Activated naive CD8-positive, alpha-beta T cell treated with anti-CD3 and anti-CD28 coated beads, Interleukin-2, amount 50 U/mL, for 24 hours (primary cell): ENCODE measurements around the gene ACP2.

Experiments
- ATAC-seq: fragments of 150-1000 bp; cut with Tn5 transposase; one replicate; pipeline ENCODE4 v1.10.0; 2021
- DNase-seq: peaks from one replicate; pipeline ENCODE4 v3.0.0; 2021
- H3K27ac Mint-ChIP-seq: one replicate; pipeline ENCODE4 v1.8.0; 2021; ENCODE audit warnings: mild to moderate bottlenecking, mixed read lengths
- H3K27me3 Mint-ChIP-seq: one replicate; pipeline ENCODE4 v1.8.0; 2021; ENCODE audit warnings: mixed read lengths
- H3K36me3 Mint-ChIP-seq: one replicate; pipeline ENCODE4 v1.8.0; 2021; ENCODE audit warnings: low read depth, mixed read lengths
- H3K4me1 Mint-ChIP-seq: one replicate; pipeline ENCODE4 v1.8.0; 2021; ENCODE audit warnings: mixed read lengths
- H3K4me3 Mint-ChIP-seq: one replicate; pipeline ENCODE4 v1.8.0; 2021; ENCODE audit warnings: mild to moderate bottlenecking, moderate library complexity, mixed read lengths
- H3K9me3 Mint-ChIP-seq: one replicate; pipeline ENCODE4 v1.8.0; 2021; ENCODE audit warnings: mixed read lengths

Gene ACP2

GRCh38 chr11:47248664-47249377 is at the start of gene ACP2:
ACP2 (minus strand) TSS chr11:47248814; CDS start chr11:47248789, 25 bp downstream.
- Mint-ChIP-seq H3K4me1 (peaks cover 22% of the 10 kb centered on the region), H3K27ac (peak within 1 kb of the TSS; percentile 93), H3K36me3 (peaks cover 8% of the 10 kb centered on the region), H3K9me3 (no peaks in the 10 kb centered on the region), H3K27me3 (no peaks in the 10 kb centered on the region), H3K4me3 (peak within 1 kb of the TSS; percentile 90)
- DNase-seq: peak; percentile 86
- ATAC-seq: peak; percentile 96

GRCh38 chr11:47296045-47296444 is 47.4 kb upstream of the ACP2 start:
- H3K36me3 Mint-ChIP-seq: peaks cover 66% of the 10 kb centered on the region
- peaks cover 2% of the 10 kb centered on the region for H3K4me1 Mint-ChIP-seq
- H3K4me3 Mint-ChIP-seq: no peak overlapping the region
- DNase-seq (no peak), ATAC-seq (no peak)
- no peaks in the 10 kb centered on the region for H3K27me3 Mint-ChIP-seq
- peak overlapping the region; percentile 25 for H3K27ac Mint-ChIP-seq
- H3K9me3 Mint-ChIP-seq: no peaks in the 10 kb centered on the region

- no peaks in the 10 kb centered on the region for H3K27me3 Mint-ChIP-seq
- H3K36me3 Mint-ChIP-seq: peaks cover 67% of the 10 kb centered on the region
- no peaks in the 10 kb centered on the region for H3K9me3 Mint-ChIP-seq
- peak overlapping the region; percentile 25 for H3K27ac Mint-ChIP-seq
- H3K4me1 Mint-ChIP-seq: no peaks in the 10 kb centered on the region
- H3K4me3 Mint-ChIP-seq: no peak overlapping the region
- ATAC-seq (no peak), DNase-seq (no peak)
Measured at GRCh38 chr11:47295385-47295784, 46.8 kb upstream of the ACP2 start.

GRCh38 chr11:47289856-47290255 is 41.2 kb upstream of the ACP2 start:
- no peak overlapping the region for H3K4me3 Mint-ChIP-seq
- no peak for DNase-seq
- H3K36me3 Mint-ChIP-seq: peaks cover 65% of the 10 kb centered on the region
- ATAC-seq: no peak
- no peaks in the 10 kb centered on the region for H3K9me3 Mint-ChIP-seq
- H3K4me1 Mint-ChIP-seq: no peaks in the 10 kb centered on the region
- no peak overlapping the region for H3K27ac Mint-ChIP-seq
- H3K27me3 Mint-ChIP-seq: no peaks in the 10 kb centered on the region

- DNase-seq (no peak), ATAC-seq (no peak)
- Mint-ChIP-seq H3K4me1 (no peaks in the 10 kb centered on the region), H3K27me3 (no peaks in the 10 kb centered on the region), H3K4me3 (no peak overlapping the region), H3K9me3 (no peaks in the 10 kb centered on the region), H3K27ac (no peak overlapping the region), H3K36me3 (peaks cover 67% of the 10 kb centered on the region)
Measured at GRCh38 chr11:47288066-47288465, 39.5 kb upstream of the ACP2 start.

GRCh38 chr11:47285969-47286770 is 37.6 kb upstream of the ACP2 start:
- H3K27me3 Mint-ChIP-seq: no peaks in the 10 kb centered on the region
- no peak overlapping the region for H3K4me3 Mint-ChIP-seq
- no peaks in the 10 kb centered on the region for H3K9me3 Mint-ChIP-seq
- peaks cover 58% of the 10 kb centered on the region for H3K36me3 Mint-ChIP-seq
- no peak for ATAC-seq
- no peak for DNase-seq
- H3K27ac Mint-ChIP-seq: no peak overlapping the region
- H3K4me1 Mint-ChIP-seq: no peaks in the 10 kb centered on the region

GRCh38 chr11:47284151-47284550 is 35.5 kb upstream of the ACP2 start:
- ATAC-seq (no peak), DNase-seq (no peak)
- no peaks in the 10 kb centered on the region for H3K27me3 Mint-ChIP-seq
- H3K4me1 Mint-ChIP-seq: no peaks in the 10 kb centered on the region
- H3K27ac Mint-ChIP-seq: no peak overlapping the region
- H3K9me3 Mint-ChIP-seq: no peaks in the 10 kb centered on the region
- H3K36me3 Mint-ChIP-seq: peaks cover 45% of the 10 kb centered on the region
- H3K4me3 Mint-ChIP-seq: no peak overlapping the region

GRCh38 chr11:47282462-47282861 is 33.8 kb upstream of the ACP2 start:
- no peak for DNase-seq
- H3K27ac Mint-ChIP-seq: no peak overlapping the region
- peaks cover 43% of the 10 kb centered on the region for H3K36me3 Mint-ChIP-seq
- H3K27me3 Mint-ChIP-seq: no peaks in the 10 kb centered on the region
- H3K9me3 Mint-ChIP-seq: no peaks in the 10 kb centered on the region
- ATAC-seq: no peak
- H3K4me1 Mint-ChIP-seq: no peaks in the 10 kb centered on the region
- no peak overlapping the region for H3K4me3 Mint-ChIP-seq

- Mint-ChIP-seq H3K36me3 (peaks cover 49% of the 10 kb centered on the region), H3K27me3 (no peaks in the 10 kb centered on the region), H3K4me3 (no peak overlapping the region), H3K9me3 (no peaks in the 10 kb centered on the region), H3K4me1 (no peaks in the 10 kb centered on the region), H3K27ac (no peak overlapping the region)
- no peak for DNase-seq
- ATAC-seq: no peak
Measured at GRCh38 chr11:47280860-47281259, 32.2 kb upstream of the ACP2 start.

- Mint-ChIP-seq H3K27ac (no peak overlapping the region), H3K4me3 (no peak overlapping the region), H3K36me3 (peaks cover 44% of the 10 kb centered on the region), H3K9me3 (no peaks in the 10 kb centered on the region), H3K27me3 (no peaks in the 10 kb centered on the region), H3K4me1 (no peaks in the 10 kb centered on the region)
- DNase-seq (no peak), ATAC-seq (no peak)
Measured at GRCh38 chr11:47280099-47280498, 31.5 kb upstream of the ACP2 start.

GRCh38 chr11:47278769-47279168 is 30.2 kb upstream of the ACP2 start:
- no peak for ATAC-seq
- no peak for DNase-seq
- H3K36me3 Mint-ChIP-seq: peaks cover 46% of the 10 kb centered on the region

GRCh38 chr11:47278058-47278457 is 29.4 kb upstream of the ACP2 start:
- Mint-ChIP-seq H3K27ac (no peak overlapping the region), H3K27me3 (no peaks in the 10 kb centered on the region), H3K4me1 (peaks cover 7% of the 10 kb centered on the region), H3K9me3 (no peaks in the 10 kb centered on the region), H3K4me3 (no peak overlapping the region), H3K36me3 (peaks cover 49% of the 10 kb centered on the region)
- no peak for DNase-seq
- ATAC-seq: no peak

More at GRCh38 chr11:47278769-47279168, 30.2 kb upstream of the ACP2 start:
- H3K4me1 Mint-ChIP-seq: peaks cover 4% of the 10 kb centered on the region
- H3K4me3 Mint-ChIP-seq: no peak overlapping the region
- no peaks in the 10 kb centered on the region for H3K9me3 Mint-ChIP-seq
- H3K27ac Mint-ChIP-seq: no peak overlapping the region
- no peaks in the 10 kb centered on the region for H3K27me3 Mint-ChIP-seq

GRCh38 chr11:47276923-47277322 is 28.3 kb upstream of the ACP2 start:
- H3K4me3 Mint-ChIP-seq: no peak overlapping the region
- no peak overlapping the region for H3K27ac Mint-ChIP-seq
- no peaks in the 10 kb centered on the region for H3K9me3 Mint-ChIP-seq
- no peak for ATAC-seq
- H3K36me3 Mint-ChIP-seq: peaks cover 46% of the 10 kb centered on the region
- H3K4me1 Mint-ChIP-seq: peaks cover 18% of the 10 kb centered on the region
- H3K27me3 Mint-ChIP-seq: no peaks in the 10 kb centered on the region
- no peak for DNase-seq

- Mint-ChIP-seq H3K9me3 (no peaks in the 10 kb centered on the region), H3K4me3 (no peak overlapping the region), H3K4me1 (peaks cover 31% of the 10 kb centered on the region), H3K36me3 (peaks cover 39% of the 10 kb centered on the region), H3K27ac (no peak overlapping the region), H3K27me3 (no peaks in the 10 kb centered on the region)
- ATAC-seq (no peak), DNase-seq (no peak)
Measured at GRCh38 chr11:47274495-47275235, 26.1 kb upstream of the ACP2 start.

- Mint-ChIP-seq H3K27me3 (no peaks in the 10 kb centered on the region), H3K4me1 (peaks cover 47% of the 10 kb centered on the region), H3K27ac (no peak overlapping the region), H3K4me3 (no peak overlapping the region), H3K36me3 (peaks cover 28% of the 10 kb centered on the region), H3K9me3 (no peaks in the 10 kb centered on the region)
- no peak for DNase-seq
- ATAC-seq: no peak
Measured at GRCh38 chr11:47272706-47273105, 24.1 kb upstream of the ACP2 start.
